DMS 273 treated with DMSO at 0.1 percent for 48 hours (cell line): Measurements from ENCODE around the gene WDR37.

ENCODE experiments used
- DNase-seq: peaks from one replicate; lab custom pipeline; 2025; lab: John Stamatoyannopoulos, UW

WDR37 gene

GRCh38 chr10:1074748-1075308 lies 18.6 kb downstream of the WDR37 start:
- DNase-seq, result no peak

DNA sequence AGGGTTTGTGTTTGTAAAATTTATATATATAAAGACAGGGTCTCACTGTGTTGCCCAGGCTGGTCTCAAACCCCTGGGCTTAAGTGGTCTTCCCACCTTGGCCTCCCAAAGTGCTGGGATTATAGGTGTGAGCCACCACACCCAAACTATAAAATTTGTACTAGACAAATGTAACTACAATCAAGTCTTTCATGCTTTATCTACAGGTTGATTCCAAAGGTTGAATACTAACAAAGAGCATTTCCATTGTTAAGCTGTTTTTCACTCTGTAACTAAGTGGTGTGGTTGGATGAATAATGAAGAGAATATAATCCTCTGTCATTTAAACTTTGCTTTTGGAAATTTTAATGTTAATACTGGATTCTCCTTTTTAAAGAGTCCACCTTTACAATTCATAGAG lies 22.5 kb downstream of the WDR37 start:
- DNase-seq, result no peak

GRCh38 chr10:1083581-1083980 lies 27.4 kb downstream of the WDR37 start:
- DNase-seq, result no peak

DNA sequence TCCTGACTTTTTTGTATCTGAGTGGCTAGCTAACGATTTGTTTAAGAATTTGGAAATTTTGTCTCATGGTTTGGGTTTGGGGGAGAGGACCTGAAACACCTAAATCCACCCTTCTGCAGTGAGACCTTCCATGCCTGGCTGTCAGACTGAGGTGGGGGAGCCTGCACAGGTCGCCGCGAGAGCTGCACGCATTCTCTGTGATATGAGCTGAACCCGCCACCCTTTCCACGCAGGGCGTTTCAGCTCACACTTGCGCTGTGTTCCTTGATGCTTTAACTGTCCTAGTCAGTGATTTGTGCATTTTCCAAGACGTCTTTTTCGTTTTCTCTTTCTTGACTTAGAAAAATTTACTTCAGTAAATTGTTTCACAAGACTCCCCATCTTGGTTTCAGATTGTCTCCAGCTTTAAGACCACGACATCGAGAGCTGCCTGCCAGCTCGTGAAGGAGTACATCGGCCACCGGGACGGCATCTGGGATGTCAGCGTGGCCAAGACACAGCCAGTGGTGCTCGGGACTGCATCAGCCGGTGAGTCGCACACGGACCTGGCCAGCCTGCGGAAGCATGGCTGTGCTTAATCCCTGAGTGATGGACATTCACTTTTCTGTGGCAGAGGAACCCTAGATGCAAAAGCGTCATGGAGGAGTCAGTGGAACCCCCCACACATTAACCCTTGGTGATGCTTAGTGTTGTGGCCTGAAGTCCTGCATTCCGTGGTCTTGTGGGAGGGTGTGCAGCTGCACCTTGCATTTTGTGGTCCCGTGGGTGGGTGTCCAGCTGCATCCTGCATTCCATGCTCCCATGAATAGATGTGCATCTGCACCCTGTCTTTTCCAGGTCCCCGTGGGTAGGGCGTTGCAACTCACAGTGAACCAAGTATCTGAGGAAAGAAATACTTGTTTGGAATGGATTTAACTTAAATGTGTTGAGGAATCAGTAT lies 28.1 kb downstream of the WDR37 start:
- DNase-seq, result no peak

GRCh38 chr10:1085258-1085657 lies 29.1 kb downstream of the WDR37 start:
- no peak for DNase-seq

DNA sequence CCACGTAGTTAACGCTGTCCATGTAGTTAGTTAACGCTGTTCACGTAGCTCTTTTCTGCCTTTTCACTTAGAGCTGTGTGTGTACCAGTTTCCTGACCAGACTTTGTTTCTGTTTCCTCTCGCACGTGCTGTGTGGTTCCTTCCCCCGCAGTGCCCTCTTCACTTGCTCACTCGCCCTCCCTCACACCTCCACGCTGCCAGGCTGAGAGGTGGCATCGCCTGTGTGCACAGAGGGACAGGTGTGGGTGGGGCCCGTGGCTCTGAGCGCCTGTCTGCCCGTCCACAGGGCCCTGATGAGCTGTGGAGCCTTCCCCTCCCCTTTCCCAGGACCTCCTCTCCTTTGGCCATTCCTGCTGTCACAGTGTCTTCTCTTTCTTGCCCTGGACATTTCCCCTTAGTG lies 30.6 kb downstream of the WDR37 start:
- DNase-seq, result no peak

- no peak for DNase-seq
These were observed 33.0 kb downstream of the WDR37 start for GRCh38 chr10:1089017-1089689.

DNA sequence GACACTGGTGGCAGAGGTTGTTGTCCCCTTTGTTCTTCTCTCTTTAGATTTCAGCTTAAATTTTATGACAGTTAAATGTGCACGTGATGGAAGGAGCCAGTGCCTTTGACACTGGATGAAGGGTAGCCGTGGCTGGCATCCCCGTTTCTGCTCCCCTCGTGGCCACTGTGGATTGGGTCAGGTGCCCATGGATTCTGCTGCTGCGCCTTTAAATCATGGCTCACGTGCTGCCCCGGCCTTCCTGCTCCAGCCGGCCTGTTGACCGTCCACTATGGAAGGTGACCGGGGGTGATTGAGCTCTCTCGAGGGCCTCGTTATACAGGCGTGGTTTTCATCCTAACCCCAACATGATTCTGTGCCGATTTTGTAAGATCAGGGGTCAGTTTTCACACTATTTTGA lies 34.5 kb downstream of the WDR37 start:
- DNase-seq, result no peak

GRCh38 chr10:1093696-1094095 lies 37.5 kb downstream of the WDR37 start:
- DNase-seq, result no peak

DNA sequence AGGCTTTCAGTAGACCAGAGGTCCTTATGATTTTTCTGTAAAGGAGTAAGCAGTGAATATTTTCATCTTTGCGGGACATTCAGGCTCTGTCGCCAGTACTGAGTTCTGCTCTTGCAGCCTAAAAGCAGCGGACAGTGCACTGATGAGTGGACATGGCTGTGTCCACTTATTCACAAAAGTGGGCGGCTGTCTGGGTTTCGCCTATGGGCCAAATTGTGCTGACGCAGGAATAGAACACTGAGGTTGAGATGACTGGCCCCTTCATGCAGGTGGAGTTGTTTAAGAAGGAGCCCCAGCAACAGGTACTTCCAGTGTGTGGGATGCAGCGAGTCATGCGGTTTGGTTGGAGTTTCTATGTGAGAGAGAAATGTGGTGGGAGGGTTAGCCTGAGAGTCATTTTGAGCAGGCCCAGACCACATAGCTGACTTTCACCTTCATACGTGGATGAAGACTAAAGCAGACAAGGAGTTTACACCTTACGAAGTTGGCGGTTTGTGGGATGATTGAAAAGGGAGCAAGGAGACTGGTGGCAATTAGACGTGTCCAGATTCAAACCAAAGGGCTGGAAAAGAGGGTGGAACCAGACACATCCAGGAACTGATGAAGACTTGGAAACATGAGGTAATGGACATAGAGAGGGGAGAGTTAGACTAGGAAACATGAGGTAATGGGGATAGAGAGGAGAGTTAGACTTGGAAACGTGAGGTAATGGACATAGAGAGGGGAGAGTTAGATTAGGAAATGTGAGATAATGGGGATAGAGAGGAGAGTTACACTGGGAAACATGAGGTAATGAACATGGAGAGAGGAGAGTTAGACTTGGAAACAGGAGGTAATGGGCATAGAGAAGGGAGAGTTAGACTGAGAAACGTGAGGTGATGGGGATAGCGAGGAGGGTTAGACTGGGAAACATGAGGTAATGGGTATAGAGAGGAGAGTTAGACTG lies 38.2 kb downstream of the WDR37 start:
- DNase-seq, result no peak

GRCh38 chr10:1095498-1095897 lies 39.3 kb downstream of the WDR37 start:
- no peak for DNase-seq

GRCh38 chr10:1096287-1096889 lies 40.2 kb downstream of the WDR37 start:
- no peak for DNase-seq

DNA sequence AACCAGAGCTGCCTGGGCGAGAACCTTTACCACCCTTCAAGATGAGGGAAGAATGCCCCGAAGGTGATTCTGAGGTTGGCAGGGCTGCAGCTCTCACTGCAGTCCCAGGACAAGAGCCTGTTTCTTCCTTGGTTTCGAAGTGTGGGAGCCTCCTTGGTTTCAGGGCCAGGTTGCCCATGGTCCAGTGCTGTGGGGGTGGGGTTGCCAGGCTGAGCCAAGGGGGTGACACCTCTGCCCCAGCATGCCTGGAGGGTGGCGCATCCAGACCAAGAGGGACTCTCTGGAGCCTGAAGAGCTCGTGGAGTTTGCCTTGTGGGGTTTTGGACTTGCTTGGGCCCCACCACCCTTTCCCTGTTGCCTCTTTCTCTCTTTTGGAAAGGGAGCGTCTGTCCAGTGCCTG lies 41.3 kb downstream of the WDR37 start:
- DNase-seq, result no peak

DNA sequence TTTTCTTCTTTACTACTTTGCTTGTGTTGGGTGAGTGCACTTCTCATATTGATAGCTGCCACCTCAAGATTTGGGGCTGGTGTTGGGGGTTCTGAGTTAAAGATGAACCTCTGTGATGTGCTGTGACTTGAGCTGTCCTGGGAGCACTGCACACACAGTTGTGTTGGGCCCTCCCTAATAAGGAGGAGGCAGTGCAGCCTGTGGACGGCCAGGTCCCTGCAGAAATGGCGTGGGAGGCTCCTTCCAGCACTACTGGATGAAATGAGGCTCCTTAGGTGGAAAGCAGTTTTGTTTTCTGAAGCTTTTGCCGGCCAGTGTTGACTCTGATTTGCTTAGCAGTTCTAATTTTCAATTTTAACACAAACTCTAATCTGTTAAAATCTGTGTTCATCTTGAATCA lies 44.0 kb downstream of the WDR37 start:
- DNase-seq, result no peak

DNA sequence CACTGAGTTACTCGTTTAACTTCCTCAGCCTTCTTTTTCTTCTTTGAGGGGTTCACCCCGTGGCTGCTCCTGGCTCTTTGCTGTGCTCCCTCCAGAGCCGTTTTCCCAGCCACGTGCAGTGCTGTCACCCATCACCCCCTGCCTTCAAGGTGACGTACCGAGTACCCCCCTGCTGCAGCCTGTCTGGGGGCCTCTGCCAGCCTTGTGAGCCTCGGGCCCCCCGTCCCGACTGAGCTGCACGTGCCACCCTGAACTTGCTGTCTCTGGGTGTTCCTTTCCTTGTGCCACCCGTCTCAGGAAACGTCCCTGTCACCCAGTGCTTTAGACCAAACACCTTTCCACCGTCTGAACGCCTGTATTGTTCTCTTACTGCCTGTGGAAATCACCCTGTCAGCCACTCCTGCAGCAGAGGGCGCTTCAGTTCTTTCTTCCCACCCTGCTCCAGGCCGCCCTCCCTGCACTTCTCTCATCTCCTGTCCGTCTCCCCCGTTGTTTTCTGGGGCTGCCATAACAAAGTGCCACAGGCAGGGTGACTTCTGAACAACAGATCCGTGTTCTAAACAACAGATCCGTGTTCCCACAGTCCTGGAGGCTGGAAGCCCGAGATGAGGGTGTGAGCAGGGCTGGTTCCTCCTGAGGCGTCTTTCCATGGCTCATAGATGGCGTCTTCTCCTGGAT lies 44.6 kb downstream of the WDR37 start:
- DNase-seq, result no peak

DNA sequence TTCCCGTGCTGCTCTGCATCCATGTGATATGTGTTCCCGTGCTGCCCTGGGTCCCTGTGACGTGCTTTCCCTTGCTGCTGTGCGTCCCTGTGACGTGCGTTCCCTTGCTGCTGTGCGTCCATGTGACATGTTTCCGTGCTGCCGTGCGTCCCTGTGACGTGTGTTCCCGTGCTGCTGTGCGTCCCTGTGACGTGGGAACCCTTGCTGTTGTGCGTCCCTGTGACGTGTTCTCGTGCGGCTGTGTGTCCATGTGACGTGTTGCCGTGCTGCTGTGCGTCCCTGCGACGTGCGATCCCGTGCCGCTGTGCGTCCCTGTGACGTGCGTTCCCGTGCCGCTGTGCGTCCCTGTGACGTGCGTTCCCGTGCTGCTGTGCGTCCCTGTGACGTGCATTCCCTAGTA lies 45.8 kb downstream of the WDR37 start:
- no peak for DNase-seq

DNA sequence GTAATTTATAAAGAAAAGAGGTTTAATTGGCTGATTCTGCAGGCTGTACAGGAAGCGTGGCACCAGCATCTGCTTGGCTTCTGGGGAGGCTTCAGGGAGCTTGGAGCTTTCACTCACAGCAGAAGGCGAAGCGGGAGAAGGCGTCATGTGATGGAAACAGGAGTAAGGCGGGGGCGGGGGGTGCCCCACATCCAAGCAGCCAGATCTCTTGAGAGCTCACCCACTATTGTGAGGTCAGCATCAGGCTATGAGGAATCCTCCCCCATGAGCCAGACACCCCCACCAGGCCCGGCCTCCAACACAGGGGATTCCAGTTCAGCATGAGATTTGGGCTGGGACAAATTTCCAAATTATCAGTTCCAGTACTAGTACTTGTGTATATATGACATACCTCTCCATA lies 46.2 kb downstream of the WDR37 start:
- DNase-seq, result no peak

DNA sequence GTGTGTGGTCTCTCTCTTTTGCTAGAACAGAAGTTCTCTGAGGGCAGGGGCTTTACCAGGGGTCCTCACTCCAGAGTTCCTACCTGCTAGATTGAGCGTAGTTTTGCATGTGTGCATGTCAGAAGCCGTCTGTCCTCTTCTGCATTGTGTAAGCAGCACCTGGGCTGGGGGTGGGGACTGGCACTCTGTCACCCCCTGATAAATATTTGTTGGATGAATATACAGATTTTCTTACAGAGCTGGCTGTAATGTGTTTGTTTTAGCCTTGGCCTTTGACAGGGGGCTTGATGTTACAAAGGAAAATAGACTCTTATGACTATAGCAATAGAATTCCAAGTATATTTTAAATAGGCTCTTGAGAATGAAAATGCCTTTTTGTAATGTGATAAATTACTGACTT lies 46.6 kb downstream of the WDR37 start:
- no peak for DNase-seq

- no peak for DNase-seq
These were observed 47.4 kb downstream of the WDR37 start for GRCh38 chr10:1103551-1103950.

- DNase-seq, result no peak
These were observed 48.8 kb downstream of the WDR37 start for GRCh38 chr10:1104971-1105370.

DNA sequence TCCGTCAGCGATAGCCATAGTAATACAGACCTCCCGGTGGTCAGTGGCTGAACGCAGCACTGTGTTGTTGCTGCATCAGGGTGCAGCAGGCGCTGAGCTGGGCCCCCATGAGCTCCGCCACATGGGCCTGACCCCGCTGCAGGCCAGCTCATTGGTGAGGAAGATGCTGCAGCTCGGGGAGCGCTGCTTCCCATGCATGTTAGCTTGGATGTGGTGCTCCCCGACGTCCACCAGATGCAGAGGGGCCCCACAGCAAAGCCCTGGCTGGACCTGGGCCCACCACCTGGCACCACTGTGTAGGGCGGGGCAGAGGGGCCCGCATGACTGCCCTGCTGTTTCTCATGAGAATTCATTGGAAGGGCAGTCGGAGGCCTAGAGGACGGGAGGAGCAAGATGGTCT lies 50.8 kb downstream of the WDR37 start:
- DNase-seq, result no peak
